GM12878 (cell line): Measurements from ENCODE around the gene RIN1. TPM values are rescaled to one million over a fixed set of nuclear protein-coding genes. Genes with fewer than 3 reads are reported as not detected.

Experiments used
- FOXM1 ChIP-seq: IDR thresholded peaks from 2 replicates; pipeline ENCODE4 v1.6.1; 2012; ENCODE audit warnings: low read depth, mild to moderate bottlenecking, inconsistent platforms, low read length, moderate library complexity
- GATAD2B ChIP-seq: fragments of 450-650 bp; conservative IDR thresholded peaks from 2 replicates; pipeline ENCODE4 v1.6.1; 2017; ENCODE audit warnings: low read depth, mild to moderate bottlenecking, moderate library complexity
- MYC ChIP-seq: IDR thresholded peaks from 2 replicates; pipeline ENCODE4 v1.6.1; 2011; ENCODE audit warnings: mild to moderate bottlenecking, low read length, moderate library complexity, inconsistent platforms; ENCODE audit not compliant: insufficient read depth, insufficient replicate concordance, insufficient read length, severe bottlenecking
- RELA ChIP-seq: fragments of 450-650 bp; IDR thresholded peaks from 2 replicates; pipeline ENCODE4 v1.8.0; 2014; ENCODE audit warnings: borderline replicate concordance; ENCODE audit not compliant: partially characterized antibody
- SRF ChIP-seq, 2 experiments: IDR thresholded peaks; 2 replicates each; pipeline ENCODE4 v1.6.1; 2011; ENCODE audit warnings: low read depth in 2 of 2, low read length in 2 of 2, mild to moderate bottlenecking in 1 of 2, moderate library complexity in 1 of 2
- polyA plus RNA-seq, 11 experiments: library from polyadenylated mRNA; depleted of rRNA in 4 of 11; unstranded in 6 of 11; stranded (reverse) in 5 of 11; fragments of >200 nt; fragmentation: Nextera tagmentation in 4 of 11; fragmentation: Illumina TruSeq in 1 of 11; extraction: Ambion mirVana in 4 of 11; extraction: Trizol in 1 of 11; gene quantifications; 1 replicate in 1 of 11; 2 replicates in 10 of 11; pipeline versions ENCODE4 v1.2.1 to v1.2.3, GENCODE V29; 2011 to 2016; ENCODE audit warnings: inconsistent platforms in 2 of 11, missing spikeins in 2 of 11, low read depth in 1 of 11
- total RNA-seq, 4 experiments: library from RNA; depleted of rRNA in 3 of 4; stranded (reverse); fragments of >200 nt in 3 of 4; fragmentation: Illumina TruSeq in 1 of 4; extraction: Trizol in 1 of 4; gene quantifications; 2 replicates each; pipeline versions ENCODE4 v1.2.1 to v1.2.3, GENCODE V29; 2013 to 2021
- TF ChIP-seq, protein P1 (sequence below): fragments of 150-350 bp; IDR thresholded peaks from 2 replicates; pipeline ENCODE4 v1.6.1; 2016; ENCODE audit warnings: low read depth, low read length
- TF ChIP-seq, protein P2 (sequence below): IDR thresholded peaks from 2 replicates; pipeline ENCODE4 v1.6.1; 2012; ENCODE audit warnings: improper control_type of control experiment, low read depth, low read length; ENCODE audit not compliant: insufficient replicate concordance
- TF ChIP-seq, protein P3 (sequence below): fragments of 450-650 bp; IDR thresholded peaks from 2 replicates; pipeline ENCODE4 v1.6.1; 2017; ENCODE audit warnings: mild to moderate bottlenecking
- TF ChIP-seq, protein P4 (sequence below), 3 experiments: IDR thresholded peaks in 2 of 3; conservative IDR thresholded peaks in 1 of 3; 2 replicates each; pipeline ENCODE4 v1.5.1; 2011; ENCODE audit warnings: low read depth in 3 of 3, low read length in 3 of 3, mild to moderate bottlenecking in 3 of 3, control low read depth in 2 of 3, moderate library complexity in 2 of 3, inconsistent platforms in 1 of 3, mixed read lengths in 1 of 3; ENCODE audit not compliant: control insufficient read depth in 2 of 3, insufficient read depth in 1 of 3; ENCODE audit errors: extremely low read depth in 1 of 3
- TF ChIP-seq, protein P5 (sequence below): fragments of 450-650 bp; conservative IDR thresholded peaks from 2 replicates; pipeline ENCODE4 v1.6.1; 2017; ENCODE audit warnings: mild to moderate bottlenecking, moderate library complexity

The RIN1 gene
- total and polyA plus RNA-seq, 10 of the 15 experiments (the other 5 are each of a cell fraction or from before 2014, with no cell fraction given) = 0.04 to 0.69 (median 0.22) TPM; not detected in 1

DNA sequence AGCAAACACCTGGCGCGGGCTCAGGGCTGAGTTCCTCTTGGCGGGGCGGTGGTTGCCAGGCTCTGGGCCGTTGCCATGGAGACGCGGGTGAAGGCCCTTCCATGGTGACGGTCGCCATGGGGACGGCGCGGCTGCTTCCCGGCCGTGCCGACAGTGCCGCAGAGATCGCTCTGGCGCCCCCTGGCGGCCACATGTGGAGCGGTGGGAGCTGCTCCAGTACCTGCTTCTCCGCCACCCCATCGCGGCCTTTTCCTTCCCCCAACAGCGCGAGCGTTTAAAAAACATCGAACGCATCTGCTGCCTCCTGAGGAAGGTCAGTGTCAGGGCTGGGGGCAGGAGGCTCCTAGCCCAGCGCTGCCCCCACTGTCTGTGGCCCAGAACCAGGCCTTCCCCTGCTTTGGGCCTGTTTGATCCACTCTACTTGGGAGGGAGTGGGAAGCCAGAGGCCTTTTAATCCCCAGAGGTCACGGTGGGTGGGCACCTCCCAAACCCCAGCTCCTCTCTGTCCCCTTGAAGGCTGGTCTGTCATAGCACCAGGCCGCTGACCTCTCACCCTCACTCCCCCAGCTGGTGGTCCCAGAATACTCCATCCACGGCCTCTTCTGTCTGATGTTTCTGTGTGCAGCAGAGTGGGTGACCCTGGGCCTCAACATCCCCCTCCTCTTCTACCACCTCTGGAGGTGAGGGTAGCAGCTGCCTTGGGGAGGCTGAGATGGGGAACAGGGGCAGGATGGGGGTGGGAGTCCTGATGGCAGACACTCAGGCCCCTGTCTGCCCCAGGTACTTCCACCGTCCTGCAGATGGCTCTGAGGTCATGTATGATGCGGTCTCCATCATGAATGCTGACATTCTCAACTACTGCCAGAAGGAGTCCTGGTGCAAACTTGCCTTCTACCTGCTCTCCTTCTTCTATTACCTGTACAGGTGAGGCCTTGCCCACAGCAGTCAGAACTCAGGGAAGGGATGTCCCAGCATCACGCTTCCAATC, 53.5 kb downstream of the RIN1 start (continued):
- TF ChIP-seq MYC = no peak
- TF ChIP-seq, protein P1, sequence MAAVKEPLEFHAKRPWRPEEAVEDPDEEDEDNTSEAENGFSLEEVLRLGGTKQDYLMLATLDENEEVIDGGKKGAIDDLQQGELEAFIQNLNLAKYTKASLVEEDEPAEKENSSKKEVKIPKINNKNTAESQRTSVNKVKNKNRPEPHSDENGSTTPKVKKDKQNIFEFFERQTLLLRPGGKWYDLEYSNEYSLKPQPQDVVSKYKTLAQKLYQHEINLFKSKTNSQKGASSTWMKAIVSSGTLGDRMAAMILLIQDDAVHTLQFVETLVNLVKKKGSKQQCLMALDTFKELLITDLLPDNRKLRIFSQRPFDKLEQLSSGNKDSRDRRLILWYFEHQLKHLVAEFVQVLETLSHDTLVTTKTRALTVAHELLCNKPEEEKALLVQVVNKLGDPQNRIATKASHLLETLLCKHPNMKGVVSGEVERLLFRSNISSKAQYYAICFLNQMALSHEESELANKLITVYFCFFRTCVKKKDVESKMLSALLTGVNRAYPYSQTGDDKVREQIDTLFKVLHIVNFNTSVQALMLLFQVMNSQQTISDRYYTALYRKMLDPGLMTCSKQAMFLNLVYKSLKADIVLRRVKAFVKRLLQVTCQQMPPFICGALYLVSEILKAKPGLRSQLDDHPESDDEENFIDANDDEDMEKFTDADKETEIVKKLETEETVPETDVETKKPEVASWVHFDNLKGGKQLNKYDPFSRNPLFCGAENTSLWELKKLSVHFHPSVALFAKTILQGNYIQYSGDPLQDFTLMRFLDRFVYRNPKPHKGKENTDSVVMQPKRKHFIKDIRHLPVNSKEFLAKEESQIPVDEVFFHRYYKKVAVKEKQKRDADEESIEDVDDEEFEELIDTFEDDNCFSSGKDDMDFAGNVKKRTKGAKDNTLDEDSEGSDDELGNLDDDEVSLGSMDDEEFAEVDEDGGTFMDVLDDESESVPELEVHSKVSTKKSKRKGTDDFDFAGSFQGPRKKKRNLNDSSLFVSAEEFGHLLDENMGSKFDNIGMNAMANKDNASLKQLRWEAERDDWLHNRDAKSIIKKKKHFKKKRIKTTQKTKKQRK = no peak
- TF ChIP-seq, protein P2, sequence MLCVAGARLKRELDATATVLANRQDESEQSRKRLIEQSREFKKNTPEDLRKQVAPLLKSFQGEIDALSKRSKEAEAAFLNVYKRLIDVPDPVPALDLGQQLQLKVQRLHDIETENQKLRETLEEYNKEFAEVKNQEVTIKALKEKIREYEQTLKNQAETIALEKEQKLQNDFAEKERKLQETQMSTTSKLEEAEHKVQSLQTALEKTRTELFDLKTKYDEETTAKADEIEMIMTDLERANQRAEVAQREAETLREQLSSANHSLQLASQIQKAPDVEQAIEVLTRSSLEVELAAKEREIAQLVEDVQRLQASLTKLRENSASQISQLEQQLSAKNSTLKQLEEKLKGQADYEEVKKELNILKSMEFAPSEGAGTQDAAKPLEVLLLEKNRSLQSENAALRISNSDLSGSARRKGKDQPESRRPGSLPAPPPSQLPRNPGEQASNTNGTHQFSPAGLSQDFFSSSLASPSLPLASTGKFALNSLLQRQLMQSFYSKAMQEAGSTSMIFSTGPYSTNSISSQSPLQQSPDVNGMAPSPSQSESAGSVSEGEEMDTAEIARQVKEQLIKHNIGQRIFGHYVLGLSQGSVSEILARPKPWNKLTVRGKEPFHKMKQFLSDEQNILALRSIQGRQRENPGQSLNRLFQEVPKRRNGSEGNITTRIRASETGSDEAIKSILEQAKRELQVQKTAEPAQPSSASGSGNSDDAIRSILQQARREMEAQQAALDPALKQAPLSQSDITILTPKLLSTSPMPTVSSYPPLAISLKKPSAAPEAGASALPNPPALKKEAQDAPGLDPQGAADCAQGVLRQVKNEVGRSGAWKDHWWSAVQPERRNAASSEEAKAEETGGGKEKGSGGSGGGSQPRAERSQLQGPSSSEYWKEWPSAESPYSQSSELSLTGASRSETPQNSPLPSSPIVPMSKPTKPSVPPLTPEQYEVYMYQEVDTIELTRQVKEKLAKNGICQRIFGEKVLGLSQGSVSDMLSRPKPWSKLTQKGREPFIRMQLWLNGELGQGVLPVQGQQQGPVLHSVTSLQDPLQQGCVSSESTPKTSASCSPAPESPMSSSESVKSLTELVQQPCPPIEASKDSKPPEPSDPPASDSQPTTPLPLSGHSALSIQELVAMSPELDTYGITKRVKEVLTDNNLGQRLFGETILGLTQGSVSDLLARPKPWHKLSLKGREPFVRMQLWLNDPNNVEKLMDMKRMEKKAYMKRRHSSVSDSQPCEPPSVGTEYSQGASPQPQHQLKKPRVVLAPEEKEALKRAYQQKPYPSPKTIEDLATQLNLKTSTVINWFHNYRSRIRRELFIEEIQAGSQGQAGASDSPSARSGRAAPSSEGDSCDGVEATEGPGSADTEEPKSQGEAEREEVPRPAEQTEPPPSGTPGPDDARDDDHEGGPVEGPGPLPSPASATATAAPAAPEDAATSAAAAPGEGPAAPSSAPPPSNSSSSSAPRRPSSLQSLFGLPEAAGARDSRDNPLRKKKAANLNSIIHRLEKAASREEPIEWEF = no peak
- TF ChIP-seq GATAD2B = 0 out of 2 replicates have a peak, but pooled peaks have one; percentile 37
- TF ChIP-seq, protein P3, sequence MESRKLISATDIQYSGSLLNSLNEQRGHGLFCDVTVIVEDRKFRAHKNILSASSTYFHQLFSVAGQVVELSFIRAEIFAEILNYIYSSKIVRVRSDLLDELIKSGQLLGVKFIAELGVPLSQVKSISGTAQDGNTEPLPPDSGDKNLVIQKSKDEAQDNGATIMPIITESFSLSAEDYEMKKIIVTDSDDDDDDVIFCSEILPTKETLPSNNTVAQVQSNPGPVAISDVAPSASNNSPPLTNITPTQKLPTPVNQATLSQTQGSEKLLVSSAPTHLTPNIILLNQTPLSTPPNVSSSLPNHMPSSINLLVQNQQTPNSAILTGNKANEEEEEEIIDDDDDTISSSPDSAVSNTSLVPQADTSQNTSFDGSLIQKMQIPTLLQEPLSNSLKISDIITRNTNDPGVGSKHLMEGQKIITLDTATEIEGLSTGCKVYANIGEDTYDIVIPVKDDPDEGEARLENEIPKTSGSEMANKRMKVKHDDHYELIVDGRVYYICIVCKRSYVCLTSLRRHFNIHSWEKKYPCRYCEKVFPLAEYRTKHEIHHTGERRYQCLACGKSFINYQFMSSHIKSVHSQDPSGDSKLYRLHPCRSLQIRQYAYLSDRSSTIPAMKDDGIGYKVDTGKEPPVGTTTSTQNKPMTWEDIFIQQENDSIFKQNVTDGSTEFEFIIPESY = no peak
- TF ChIP-seq RELA = peak; percentile 84
- TF ChIP-seq FOXM1 = peak; percentile 40; the same call in 1 of the 2 replicates
- TF ChIP-seq, protein P4, sequence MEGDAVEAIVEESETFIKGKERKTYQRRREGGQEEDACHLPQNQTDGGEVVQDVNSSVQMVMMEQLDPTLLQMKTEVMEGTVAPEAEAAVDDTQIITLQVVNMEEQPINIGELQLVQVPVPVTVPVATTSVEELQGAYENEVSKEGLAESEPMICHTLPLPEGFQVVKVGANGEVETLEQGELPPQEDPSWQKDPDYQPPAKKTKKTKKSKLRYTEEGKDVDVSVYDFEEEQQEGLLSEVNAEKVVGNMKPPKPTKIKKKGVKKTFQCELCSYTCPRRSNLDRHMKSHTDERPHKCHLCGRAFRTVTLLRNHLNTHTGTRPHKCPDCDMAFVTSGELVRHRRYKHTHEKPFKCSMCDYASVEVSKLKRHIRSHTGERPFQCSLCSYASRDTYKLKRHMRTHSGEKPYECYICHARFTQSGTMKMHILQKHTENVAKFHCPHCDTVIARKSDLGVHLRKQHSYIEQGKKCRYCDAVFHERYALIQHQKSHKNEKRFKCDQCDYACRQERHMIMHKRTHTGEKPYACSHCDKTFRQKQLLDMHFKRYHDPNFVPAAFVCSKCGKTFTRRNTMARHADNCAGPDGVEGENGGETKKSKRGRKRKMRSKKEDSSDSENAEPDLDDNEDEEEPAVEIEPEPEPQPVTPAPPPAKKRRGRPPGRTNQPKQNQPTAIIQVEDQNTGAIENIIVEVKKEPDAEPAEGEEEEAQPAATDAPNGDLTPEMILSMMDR (IDR thresholded peaks at IDR 0.05 in 2 of 3, conservative IDR thresholded peaks at IDR 0.05 in 1 of 3; ENCODE audit: control insufficient read depth in 2 of 3, extremely low read depth in 1 of 3, insufficient read depth in 1 of 3, low read depth in 3 of 3, low read length in 3 of 3) = peak; percentile 90 to 99 (median 97); a peak in 5 of 6 replicates
- TF ChIP-seq, protein P5, sequence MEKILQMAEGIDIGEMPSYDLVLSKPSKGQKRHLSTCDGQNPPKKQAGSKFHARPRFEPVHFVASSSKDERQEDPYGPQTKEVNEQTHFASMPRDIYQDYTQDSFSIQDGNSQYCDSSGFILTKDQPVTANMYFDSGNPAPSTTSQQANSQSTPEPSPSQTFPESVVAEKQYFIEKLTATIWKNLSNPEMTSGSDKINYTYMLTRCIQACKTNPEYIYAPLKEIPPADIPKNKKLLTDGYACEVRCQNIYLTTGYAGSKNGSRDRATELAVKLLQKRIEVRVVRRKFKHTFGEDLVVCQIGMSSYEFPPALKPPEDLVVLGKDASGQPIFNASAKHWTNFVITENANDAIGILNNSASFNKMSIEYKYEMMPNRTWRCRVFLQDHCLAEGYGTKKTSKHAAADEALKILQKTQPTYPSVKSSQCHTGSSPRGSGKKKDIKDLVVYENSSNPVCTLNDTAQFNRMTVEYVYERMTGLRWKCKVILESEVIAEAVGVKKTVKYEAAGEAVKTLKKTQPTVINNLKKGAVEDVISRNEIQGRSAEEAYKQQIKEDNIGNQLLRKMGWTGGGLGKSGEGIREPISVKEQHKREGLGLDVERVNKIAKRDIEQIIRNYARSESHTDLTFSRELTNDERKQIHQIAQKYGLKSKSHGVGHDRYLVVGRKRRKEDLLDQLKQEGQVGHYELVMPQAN = peak; percentile 76; the same call in 1 of the 2 replicates
- TF ChIP-seq SRF (IDR thresholded peaks at IDR 0.05; ENCODE audit: low read depth in 2 of 2, low read length in 2 of 2) = peak in 1 of 2 experiments; percentile 63; a peak in 1 of 4 replicates
